ENCODE results near the gene RASL10A. TPM values are rescaled to one million over a fixed set of nuclear protein-coding genes. Genes with fewer than 3 reads are reported as not detected.

RASL10A gene
- total RNA-seq, 4 donors from 2014 or later, result 0.13 to 1.2 TPM; not detected in 2

DNA sequence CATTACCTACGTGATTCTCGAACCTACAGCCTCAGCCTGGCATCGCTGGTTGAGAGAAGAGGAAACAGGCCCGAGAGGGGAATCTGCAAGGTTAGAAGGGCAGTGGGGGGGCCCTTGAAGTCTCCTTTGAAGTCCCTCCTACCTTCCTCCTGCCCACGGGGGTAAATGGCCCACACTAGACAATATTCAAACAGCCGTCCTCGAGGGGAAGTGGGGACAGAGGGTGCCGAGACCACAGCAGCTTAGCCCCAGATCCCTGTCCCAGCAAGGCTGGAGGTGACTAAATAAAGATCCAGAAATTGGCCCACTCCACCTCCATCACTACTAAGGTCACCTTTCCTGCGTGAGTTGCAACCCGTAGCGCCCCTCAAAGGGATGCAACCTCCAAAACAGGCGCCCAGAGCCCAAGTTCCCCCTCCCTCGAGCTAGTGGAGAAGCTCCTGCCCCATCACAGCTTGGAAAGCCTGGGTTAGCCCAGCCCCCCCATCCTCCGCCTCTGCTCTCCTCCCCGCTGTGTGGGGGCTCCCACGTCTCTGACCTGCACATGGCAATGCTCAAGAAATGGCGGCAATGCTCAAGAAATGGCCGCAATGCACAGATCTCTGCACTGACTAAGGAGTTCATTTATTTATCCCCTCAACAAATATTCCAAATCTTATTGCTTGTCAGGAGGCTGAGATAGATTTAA, 788 bp upstream of the RASL10A start:
- no peak overlapping the region for H3K27ac ChIP-seq
- H3K9me3 ChIP-seq, result no peaks in the 10 kb centered on the region
- peak overlapping the region in 1 of 4 donors; percentile 17 for H3K4me3 ChIP-seq
- peaks cover 17 to 28% (median 24%) of the 10 kb centered on the region in 3 donors for H3K27me3 ChIP-seq
- H3K4me1 ChIP-seq, result peaks cover 0 to 22% of the 10 kb centered on the region in 2 donors
- ATAC-seq (no peak), DNase-seq (no peak)
- in situ Hi-C loops (cut with MboI; ENCODE audit: low sequenced_read_pairs in 4 of 4) (no loop called here), intact Hi-C loops (cut with DNase I; ENCODE audit: low total_unique reads) (no loop called here)
- H3K36me3 ChIP-seq, result no peaks in the 10 kb centered on the region
- no peak for TF ChIP-seq POLR2A (IDR thresholded peaks at IDR 0.05)
- TF ChIP-seq, protein P1, sequence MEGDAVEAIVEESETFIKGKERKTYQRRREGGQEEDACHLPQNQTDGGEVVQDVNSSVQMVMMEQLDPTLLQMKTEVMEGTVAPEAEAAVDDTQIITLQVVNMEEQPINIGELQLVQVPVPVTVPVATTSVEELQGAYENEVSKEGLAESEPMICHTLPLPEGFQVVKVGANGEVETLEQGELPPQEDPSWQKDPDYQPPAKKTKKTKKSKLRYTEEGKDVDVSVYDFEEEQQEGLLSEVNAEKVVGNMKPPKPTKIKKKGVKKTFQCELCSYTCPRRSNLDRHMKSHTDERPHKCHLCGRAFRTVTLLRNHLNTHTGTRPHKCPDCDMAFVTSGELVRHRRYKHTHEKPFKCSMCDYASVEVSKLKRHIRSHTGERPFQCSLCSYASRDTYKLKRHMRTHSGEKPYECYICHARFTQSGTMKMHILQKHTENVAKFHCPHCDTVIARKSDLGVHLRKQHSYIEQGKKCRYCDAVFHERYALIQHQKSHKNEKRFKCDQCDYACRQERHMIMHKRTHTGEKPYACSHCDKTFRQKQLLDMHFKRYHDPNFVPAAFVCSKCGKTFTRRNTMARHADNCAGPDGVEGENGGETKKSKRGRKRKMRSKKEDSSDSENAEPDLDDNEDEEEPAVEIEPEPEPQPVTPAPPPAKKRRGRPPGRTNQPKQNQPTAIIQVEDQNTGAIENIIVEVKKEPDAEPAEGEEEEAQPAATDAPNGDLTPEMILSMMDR (IDR thresholded peaks at IDR 0.05 in 4 of 5, conservative IDR thresholded peaks at IDR 0.05 in 1 of 5), result no peak

DNA sequence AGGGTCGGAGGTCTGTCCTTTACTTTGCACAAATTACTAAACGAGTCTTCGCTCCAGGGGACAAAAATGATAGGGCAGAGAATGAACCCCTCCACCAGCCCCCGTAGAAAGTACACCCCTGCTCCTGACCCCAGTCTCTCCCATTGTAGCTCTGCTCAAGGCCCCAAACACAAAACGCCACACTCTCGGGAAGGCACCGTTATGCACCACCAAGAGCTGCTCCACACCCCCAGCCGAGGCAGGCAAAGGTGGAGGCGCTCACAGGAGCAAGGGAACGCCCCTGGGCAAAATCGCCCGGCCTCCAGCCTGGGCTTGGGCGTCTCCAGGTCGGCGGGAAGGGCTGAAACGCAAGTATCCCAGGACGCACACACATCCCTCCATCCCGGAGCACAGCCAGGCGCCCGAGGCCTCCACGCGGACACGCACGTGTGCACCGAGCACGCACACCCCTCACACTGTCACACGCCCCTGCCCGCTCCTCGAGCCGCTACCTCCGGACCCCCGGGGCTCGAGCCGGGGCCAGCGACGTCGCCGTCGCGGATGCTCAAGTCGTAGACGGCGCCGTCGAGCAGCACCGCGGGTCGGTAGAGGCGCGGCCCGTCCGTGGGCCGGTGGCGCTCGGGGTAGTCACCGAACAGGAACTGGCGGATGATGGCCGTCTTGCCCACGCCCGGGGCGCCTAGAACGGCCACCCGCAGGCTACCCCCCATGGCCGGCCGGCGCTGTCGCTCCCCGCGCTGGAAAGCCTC, 786 bp downstream of the RASL10A start:
- H3K4me3 ChIP-seq, result peak overlapping the region; percentile 21 to 41 (median 34)
- intact Hi-C loops (cut with DNase I; ENCODE audit: low total_unique reads), result no loop called here
- DNase-seq, result no peak

DNA sequence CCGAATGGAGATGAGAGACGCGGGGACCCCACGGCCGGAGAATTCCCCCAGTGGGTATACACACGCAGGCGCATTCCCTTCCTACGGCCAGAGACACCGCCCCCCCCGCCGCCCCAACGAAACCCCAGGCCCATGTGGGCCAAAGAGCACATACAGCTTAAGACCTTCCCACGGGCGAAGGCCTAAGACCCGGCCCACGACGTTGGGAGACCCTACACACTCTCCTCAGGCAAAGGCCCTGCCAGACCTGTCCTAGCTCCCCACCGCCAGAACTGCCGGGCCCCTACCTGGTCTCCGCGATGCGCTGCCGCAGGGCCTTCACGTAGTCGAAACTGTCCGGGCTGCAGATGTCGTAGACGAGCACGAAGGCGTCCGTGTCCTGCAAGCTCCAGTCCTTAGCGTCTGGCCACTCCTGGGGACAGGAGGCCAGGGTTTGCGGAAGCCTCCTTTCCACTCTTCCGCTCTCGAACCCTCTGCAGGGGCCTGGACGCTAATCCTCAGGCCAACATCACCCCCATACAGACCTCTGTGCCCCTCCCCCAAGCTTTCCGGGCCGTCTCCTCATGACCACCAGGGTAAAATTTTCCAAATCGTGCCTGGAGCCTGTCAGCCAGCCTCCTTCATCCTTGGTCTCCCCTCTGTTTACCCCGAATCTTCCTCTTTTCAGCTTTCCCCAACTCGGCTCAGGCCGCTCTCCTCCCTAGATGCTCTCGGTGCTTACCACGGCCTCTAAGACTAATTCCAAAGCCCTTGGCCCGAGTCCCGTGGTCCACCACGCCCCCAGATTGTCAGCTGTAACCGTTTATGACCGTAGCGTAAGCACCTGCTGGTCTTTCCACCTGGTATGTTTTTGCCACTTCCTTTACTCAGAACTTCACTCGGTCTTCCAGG, 1.7 kb downstream of the RASL10A start:
- no peak for DNase-seq
- Histone ChIP-seq H3K27me3 (peaks cover 17 to 28% (median 24%) of the 10 kb centered on the region in 3 donors), H3K27ac (no peak overlapping the region), H3K36me3 (no peaks in the 10 kb centered on the region), H3K4me3 (no peak overlapping the region), H3K4me1 (peaks cover 16 to 43% of the 10 kb centered on the region in 2 donors), H3K9me3 (no peaks in the 10 kb centered on the region)
- ATAC-seq, result no peak
- in situ Hi-C loops (cut with MboI; ENCODE audit: low sequenced_read_pairs in 4 of 4) (no loop called here), intact Hi-C loops (cut with DNase I; ENCODE audit: low total_unique reads) (no loop called here)
- TF ChIP-seq, protein P1 (IDR thresholded peaks at IDR 0.05 in 4 of 5, conservative IDR thresholded peaks at IDR 0.05 in 1 of 5), result no peak

More for the DNA sequence above, 786 bp downstream of the RASL10A start:
- Histone ChIP-seq H3K27ac (no peak overlapping the region), H3K9me3 (no peaks in the 10 kb centered on the region), H3K36me3 (no peaks in the 10 kb centered on the region), H3K4me1 (peaks cover 8 to 34% of the 10 kb centered on the region in 2 donors), H3K27me3 (peaks cover 17 to 28% (median 24%) of the 10 kb centered on the region in 3 donors)
- in situ Hi-C loops (cut with MboI; ENCODE audit: low sequenced_read_pairs in 4 of 4), result no loop called here
- TF ChIP-seq POLR2A (IDR thresholded peaks at IDR 0.05), result no peak
- TF ChIP-seq, protein P1 (IDR thresholded peaks at IDR 0.05 in 4 of 5, conservative IDR thresholded peaks at IDR 0.05 in 1 of 5), result no peak
- no peak for ATAC-seq

DNA sequence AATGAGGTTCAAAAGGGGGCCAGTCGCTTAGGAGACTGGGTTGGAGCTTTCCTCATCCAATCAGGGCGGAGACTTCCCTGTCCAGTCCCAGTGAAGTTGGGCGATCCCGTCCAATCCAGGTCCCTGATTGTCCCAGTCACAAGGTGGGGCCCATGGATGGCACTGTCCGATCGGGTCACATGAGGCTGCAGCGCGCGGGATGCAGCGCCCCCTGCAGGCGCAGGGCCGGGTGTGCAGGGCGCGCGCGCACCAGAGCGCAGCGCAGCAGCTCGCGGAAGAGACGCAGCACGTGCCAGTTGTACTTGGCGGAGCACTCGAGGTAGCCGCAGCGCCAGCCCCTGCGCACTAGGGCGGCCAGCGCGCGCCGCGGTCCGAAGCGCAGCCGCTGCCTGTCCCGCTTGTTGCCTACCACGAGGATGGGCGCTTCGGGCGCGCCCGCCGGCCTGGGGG, 2.3 kb downstream of the RASL10A start:
- Histone ChIP-seq H3K27ac (no peak overlapping the region), H3K27me3 (peaks cover 17 to 28% (median 24%) of the 10 kb centered on the region in 3 donors), H3K4me1 (peaks cover 23 to 50% of the 10 kb centered on the region in 2 donors), H3K36me3 (no peaks in the 10 kb centered on the region), H3K4me3 (no peak overlapping the region), H3K9me3 (no peaks in the 10 kb centered on the region)
- TF ChIP-seq, protein P1 (IDR thresholded peaks at IDR 0.05 in 4 of 5, conservative IDR thresholded peaks at IDR 0.05 in 1 of 5), result peak in 4 of 5 experiments; percentile 49 to 83 (median 66)
- TF ChIP-seq POLR2A (IDR thresholded peaks at IDR 0.05), result no peak
- in situ Hi-C loops (cut with MboI; ENCODE audit: low sequenced_read_pairs in 4 of 4), result no loop called here
- DNase-seq (peak in 1 of 2 donors; percentile 31), ATAC-seq (peak in 1 of 2 donors; percentile 14)
- intact Hi-C loops (cut with DNase I; ENCODE audit: low total_unique reads), result no loop called here

Measured in gastrocnemius medialis (tissue), 4 donors.